ENCODE data around the gene PSMA4. TPM values are rescaled to one million over a fixed set of nuclear protein-coding genes. Genes with fewer than 3 reads are reported as not detected.

Gene PSMA4
- total RNA-seq, 1 donor, result 214 TPM

- H3K4me3 ChIP-seq (ENCODE audit: insufficient read depth, low read length), result no peak overlapping the region
- no peaks in the 10 kb centered on the region for H3K36me3 ChIP-seq (ENCODE audit: insufficient read depth, low read length)
- peaks cover 6% of the 10 kb centered on the region for H3K4me1 ChIP-seq (ENCODE audit: insufficient read depth, low read length)
- H2AFZ ChIP-seq (ENCODE audit: low read length), result no peak overlapping the region
- H3K4me2 ChIP-seq (ENCODE audit: insufficient read depth, low read length), result no peak overlapping the region
- H3K27me3 ChIP-seq (ENCODE audit: insufficient read depth, low read length), result peaks cover 25% of the 10 kb centered on the region
- no peaks in the 10 kb centered on the region for H3K79me2 ChIP-seq (ENCODE audit: insufficient read depth, low read length)
- no peak overlapping the region for H3K27ac ChIP-seq (ENCODE audit: low read depth, low read length)
- TF ChIP-seq CTCF (IDR thresholded peaks at IDR 0.05; ENCODE audit: extremely low read depth, low read depth, low read length), result no peak
- no peaks in the 10 kb centered on the region for H3K9me3 ChIP-seq (ENCODE audit: low read depth, low read length)
- H4K20me1 ChIP-seq (ENCODE audit: insufficient read depth, low read length), result no peaks in the 10 kb centered on the region
- DNase-seq (ENCODE audit: insufficient read length, low spot score, missing footprints), result no peak
Measured at GRCh38 chr15:78563092-78563491, 22.8 kb downstream of the PSMA4 start.

- Histone ChIP-seq H3K27ac (ENCODE audit: low read depth, low read length) (no peak overlapping the region), H4K20me1 (ENCODE audit: insufficient read depth, low read length) (no peaks in the 10 kb centered on the region), H3K4me1 (ENCODE audit: insufficient read depth, low read length) (peaks cover 6% of the 10 kb centered on the region), H3K4me2 (ENCODE audit: insufficient read depth, low read length) (peak overlapping the region; percentile 86), H3K9me3 (ENCODE audit: low read depth, low read length) (no peaks in the 10 kb centered on the region), H3K27me3 (ENCODE audit: insufficient read depth, low read length) (peaks cover 28% of the 10 kb centered on the region), H3K79me2 (ENCODE audit: insufficient read depth, low read length) (no peaks in the 10 kb centered on the region), H3K4me3 (ENCODE audit: insufficient read depth, low read length) (peak overlapping the region; percentile 69), H2AFZ (ENCODE audit: low read length) (peak overlapping the region; percentile 51), H3K36me3 (ENCODE audit: insufficient read depth, low read length) (no peaks in the 10 kb centered on the region)
- TF ChIP-seq CTCF (IDR thresholded peaks at IDR 0.05; ENCODE audit: extremely low read depth, low read depth, low read length), result no peak
- no peak for DNase-seq (ENCODE audit: insufficient read length, low spot score, missing footprints)
Measured at GRCh38 chr15:78564743-78565096, 24.5 kb downstream of the PSMA4 start.

- H3K4me1 ChIP-seq (ENCODE audit: insufficient read depth, low read length), result peaks cover 6% of the 10 kb centered on the region
- no peaks in the 10 kb centered on the region for H3K9me3 ChIP-seq (ENCODE audit: low read depth, low read length)
- no peak for TF ChIP-seq CTCF (IDR thresholded peaks at IDR 0.05; ENCODE audit: extremely low read depth, low read depth, low read length)
- H3K79me2 ChIP-seq (ENCODE audit: insufficient read depth, low read length), result no peaks in the 10 kb centered on the region
- H2AFZ ChIP-seq (ENCODE audit: low read length), result peak within 1 kb of the TSS; percentile 72
- DNase-seq (ENCODE audit: insufficient read length, low spot score, missing footprints), result peak; percentile 92
- H3K4me3 ChIP-seq (ENCODE audit: insufficient read depth, low read length), result peak within 1 kb of the TSS; percentile 69
- no peaks in the 10 kb centered on the region for H3K36me3 ChIP-seq (ENCODE audit: insufficient read depth, low read length)
- H3K27ac ChIP-seq (ENCODE audit: low read depth, low read length), result no peak within 1 kb of the TSS
- H4K20me1 ChIP-seq (ENCODE audit: insufficient read depth, low read length), result no peaks in the 10 kb centered on the region
- peaks cover 28% of the 10 kb centered on the region for H3K27me3 ChIP-seq (ENCODE audit: insufficient read depth, low read length)
- H3K4me2 ChIP-seq (ENCODE audit: insufficient read depth, low read length), result peak within 1 kb of the TSS; percentile 86
Measured at GRCh38 chr15:78565097-78565950, 25.1 kb downstream of the PSMA4 start, which contains the start of gene CHRNA5. TSS of gene CHRNA5 (plus strand) at chr15:78565520. CDS start at chr15:78565720, 200 bp downstream.

GRCh38 chr15:78565951-78566774, 25.9 kb downstream of the PSMA4 start:
- peak; percentile 33 for TF ChIP-seq CTCF (IDR thresholded peaks at IDR 0.05; ENCODE audit: extremely low read depth, low read depth, low read length)
- peak; percentile 74 for DNase-seq (ENCODE audit: insufficient read length, low spot score, missing footprints)
- H3K4me3 ChIP-seq (ENCODE audit: insufficient read depth, low read length), result peak overlapping the region; percentile 69
- no peaks in the 10 kb centered on the region for H3K9me3 ChIP-seq (ENCODE audit: low read depth, low read length)
- H3K79me2 ChIP-seq (ENCODE audit: insufficient read depth, low read length), result no peaks in the 10 kb centered on the region
- H3K4me1 ChIP-seq (ENCODE audit: insufficient read depth, low read length), result peaks cover 6% of the 10 kb centered on the region
- peak overlapping the region; percentile 53 for H2AFZ ChIP-seq (ENCODE audit: low read length)
- no peaks in the 10 kb centered on the region for H4K20me1 ChIP-seq (ENCODE audit: insufficient read depth, low read length)
- no peak overlapping the region for H3K27ac ChIP-seq (ENCODE audit: low read depth, low read length)
- H3K36me3 ChIP-seq (ENCODE audit: insufficient read depth, low read length), result no peaks in the 10 kb centered on the region
- H3K4me2 ChIP-seq (ENCODE audit: insufficient read depth, low read length), result peak overlapping the region; percentile 86
- peaks cover 29% of the 10 kb centered on the region for H3K27me3 ChIP-seq (ENCODE audit: insufficient read depth, low read length)

Data from osteoblast (primary cell).